HEK293 (cell line): ENCODE data around the gene INPP5F.

Experiments used
- CTCF ChIA-PET: fragments of 350-600 bp; formaldehyde crosslinking; extraction: SDS; loops from one replicate; lab custom pipeline; 2021; ENCODE audit warnings: antibody characterized with exemption; lab: Yijun Ruan, JAX
- POLR2A ChIA-PET: fragments of 300-600 bp; formaldehyde crosslinking; extraction: SDS; loops from one replicate; lab custom pipeline; 2020; ENCODE audit warnings: antibody characterized with exemption, inconsistent platforms; lab: Yijun Ruan, JAX
- H3K27ac ChIP-seq: fragments of 200-500 bp; sonication (Bioruptor generic); 2 replicates; pipeline ENCODE4 v1.5.1; 2014; ENCODE audit warnings: low read depth, low read length, control low read depth, inconsistent platforms; ENCODE audit errors: extremely low read depth
- H3K36me3 ChIP-seq, 2 experiments: fragments of 200-500 bp in 1 of 2; sonication (Bioruptor generic) in 1 of 2; 1 replicate in 1 of 2; 2 replicates in 1 of 2; pipeline ENCODE4 v1.5.1; 2014 to 2017; ENCODE audit warnings: inconsistent platforms in 2 of 2, low read length in 2 of 2; ENCODE audit not compliant: control insufficient read depth in 2 of 2, insufficient read depth in 1 of 2
- H3K4me1 ChIP-seq: fragments of 200-500 bp; sonication (Bioruptor generic); 2 replicates; pipeline ENCODE4 v1.5.1; 2014; ENCODE audit warnings: mild to moderate bottlenecking, low read length, inconsistent platforms; ENCODE audit not compliant: control insufficient read depth, insufficient read depth
- H3K4me3 ChIP-seq: 2 replicates; pipeline ENCODE4 v1.5.1; 2011; ENCODE audit warnings: low read depth, mild to moderate bottlenecking, control low read depth, low read length, moderate library complexity
- H3K9me3 ChIP-seq: fragments of 200-500 bp; sonication (Bioruptor generic); 2 replicates; pipeline ENCODE4 v1.5.1; 2014; ENCODE audit warnings: low read depth, low read length, inconsistent platforms; ENCODE audit not compliant: control insufficient read depth, insufficient read depth
- BCL11A ChIP-seq: fragments of 450-650 bp; formaldehyde crosslinking; IDR thresholded peaks from 2 replicates; pipeline ENCODE4 v1.5.1; 2016; ENCODE audit warnings: low read depth, missing biosample characterization, missing genetic modification characterization
- FEZF1 ChIP-seq: fragments of 450-650 bp; formaldehyde crosslinking; IDR thresholded peaks from 2 replicates; pipeline ENCODE4 v1.5.1; 2016; ENCODE audit warnings: missing biosample characterization, missing genetic modification characterization
- GLIS1 ChIP-seq: fragments of 450-650 bp; formaldehyde crosslinking; IDR thresholded peaks from 2 replicates; pipeline ENCODE4 v1.5.1; 2016; ENCODE audit warnings: missing biosample characterization, missing genetic modification characterization
- HOXD13 ChIP-seq: sonication (generic); formaldehyde crosslinking; IDR thresholded peaks from 2 replicates; pipeline ENCODE4 v1.8.0; 2022; ENCODE audit warnings: missing genetic modification reagents, borderline replicate concordance
- PRDM2 ChIP-seq: fragments of 450-650 bp; formaldehyde crosslinking; IDR thresholded peaks from 2 replicates; pipeline ENCODE4 v1.5.1; 2016; ENCODE audit warnings: missing biosample characterization, missing genetic modification characterization, borderline replicate concordance
- PRDM6 ChIP-seq: fragments of 450-650 bp; formaldehyde crosslinking; IDR thresholded peaks from 2 replicates; pipeline ENCODE4 v1.5.1; 2017; ENCODE audit warnings: missing biosample characterization, missing genetic modification characterization
- SALL2 ChIP-seq: fragments of 450-650 bp; formaldehyde crosslinking; IDR thresholded peaks from 2 replicates; pipeline ENCODE4 v1.5.0; 2017; ENCODE audit warnings: missing biosample characterization, mild to moderate bottlenecking, missing genetic modification characterization, borderline replicate concordance
- SP2 ChIP-seq: fragments of 450-650 bp; formaldehyde crosslinking; IDR thresholded peaks from 2 replicates; pipeline ENCODE4 v1.5.1; 2016; ENCODE audit warnings: missing biosample characterization, missing genetic modification characterization
- SP7 ChIP-seq: fragments of 450-650 bp; formaldehyde crosslinking; IDR thresholded peaks from 2 replicates; pipeline ENCODE4 v1.5.1; 2016; ENCODE audit warnings: missing biosample characterization, missing genetic modification characterization
- WT1 ChIP-seq: fragments of 450-650 bp; formaldehyde crosslinking; IDR thresholded peaks from 2 replicates; pipeline ENCODE4 v1.5.1; 2016; ENCODE audit warnings: missing biosample characterization, missing genetic modification characterization
- ZFP41 ChIP-seq: fragments of 450-650 bp; formaldehyde crosslinking; IDR thresholded peaks from 2 replicates; pipeline ENCODE4 v1.5.1; 2016; ENCODE audit warnings: missing biosample characterization, missing genetic modification characterization, borderline replicate concordance
- ZNF169 ChIP-seq: fragments of 450-650 bp; formaldehyde crosslinking; IDR thresholded peaks from 2 replicates; pipeline ENCODE4 v1.5.1; 2016; ENCODE audit warnings: missing biosample characterization, missing genetic modification characterization
- ZNF239 ChIP-seq: fragments of 450-650 bp; formaldehyde crosslinking; IDR thresholded peaks from 2 replicates; pipeline ENCODE4 v1.5.1; 2016; ENCODE audit warnings: missing biosample characterization, missing genetic modification characterization
- ZNF248 ChIP-seq: fragments of 450-650 bp; formaldehyde crosslinking; IDR thresholded peaks from 2 replicates; pipeline ENCODE4 v1.5.1; 2017; ENCODE audit warnings: missing biosample characterization, missing genetic modification characterization
- ZNF311 ChIP-seq: fragments of 450-650 bp; formaldehyde crosslinking; IDR thresholded peaks from 2 replicates; pipeline ENCODE4 v1.5.1; 2017; ENCODE audit warnings: missing biosample characterization, missing genetic modification characterization, borderline replicate concordance
- ZNF366 ChIP-seq: fragments of 450-650 bp; formaldehyde crosslinking; conservative IDR thresholded peaks from 2 replicates; pipeline ENCODE4 v1.5.1; 2016; ENCODE audit warnings: missing biosample characterization, missing genetic modification characterization
- ZNF404 ChIP-seq: fragments of 450-650 bp; formaldehyde crosslinking; IDR thresholded peaks from 2 replicates; pipeline ENCODE4 v1.5.1; 2017; ENCODE audit warnings: missing biosample characterization, missing genetic modification characterization
- ZNF548 ChIP-seq: fragments of 450-650 bp; formaldehyde crosslinking; IDR thresholded peaks from 2 replicates; pipeline ENCODE4 v1.5.1; 2016; ENCODE audit warnings: missing biosample characterization, missing genetic modification characterization
- ZNF549 ChIP-seq: fragments of 450-650 bp; IDR thresholded peaks from 2 replicates; pipeline ENCODE4 v1.5.1; 2018; ENCODE audit warnings: missing biosample characterization, missing genetic modification characterization, mild to moderate bottlenecking, inconsistent platforms, moderate library complexity
- ZNF600 ChIP-seq: fragments of 450-650 bp; formaldehyde crosslinking; IDR thresholded peaks from 2 replicates; pipeline ENCODE4 v1.5.1; 2016; ENCODE audit warnings: missing biosample characterization, missing genetic modification characterization
- ZNF626 ChIP-seq: fragments of 450-650 bp; sonication (Bioruptor Pico); formaldehyde crosslinking; IDR thresholded peaks from 2 replicates; pipeline ENCODE4 v1.5.1; 2018; ENCODE audit warnings: missing biosample characterization, missing genetic modification characterization, inconsistent platforms
- ZNF664 ChIP-seq: fragments of 450-650 bp; formaldehyde crosslinking; IDR thresholded peaks from 2 replicates; pipeline ENCODE4 v1.5.1; 2016; ENCODE audit warnings: missing biosample characterization, missing genetic modification characterization
- ZNF670 ChIP-seq: fragments of 450-650 bp; formaldehyde crosslinking; IDR thresholded peaks from 2 replicates; pipeline ENCODE4 v1.5.1; 2016; ENCODE audit warnings: missing biosample characterization, missing genetic modification characterization, low read depth
- TF ChIP-seq, protein P1 (sequence below): fragments of 450-650 bp; formaldehyde crosslinking; IDR thresholded peaks from 2 replicates; pipeline ENCODE4 v1.5.1; 2016; ENCODE audit warnings: missing biosample characterization, missing genetic modification characterization
- TF ChIP-seq, protein P2 (sequence below): fragments of 450-650 bp; formaldehyde crosslinking; IDR thresholded peaks from 2 replicates; pipeline ENCODE4 v1.5.1; 2016; ENCODE audit warnings: missing biosample characterization, missing genetic modification characterization

Gene INPP5F

GRCh38 chr10:119753309-119753708 is 27.5 kb downstream of the INPP5F start:
- POLR2A ChIA-PET, result interaction anchor here (0.7 kb wide), 2 partner anchors 118 to 219 kb away, joined by 3 read pairs; no protein-coding TSS in a partner anchor
- Histone ChIP-seq H3K27ac (no peak overlapping the region), H3K4me1 (peaks cover 17% of the 10 kb centered on the region), H3K9me3 (no peaks in the 10 kb centered on the region), H3K4me3 (no peak overlapping the region), H3K36me3 (no peaks in the 10 kb centered on the region)
- TF ChIP-seq ZFP41 (tag by site-specific recombination) (no peak), ZNF626 (no peak), ZNF169 (no peak), ZNF670 (no peak), HOXD13 (CRISPR knock-in tag) (no peak), ZNF548 (tag by site-specific recombination) (no peak), ZNF404 (no peak), PRDM2 (tag by site-specific recombination) (no peak), ZNF239 (tag by site-specific recombination) (no peak), BCL11A (tag by site-specific recombination) (no peak), SALL2 (tag by site-specific recombination) (no peak), GLIS1 (tag by site-specific recombination) (no peak)
- TF ChIP-seq, protein P1, sequence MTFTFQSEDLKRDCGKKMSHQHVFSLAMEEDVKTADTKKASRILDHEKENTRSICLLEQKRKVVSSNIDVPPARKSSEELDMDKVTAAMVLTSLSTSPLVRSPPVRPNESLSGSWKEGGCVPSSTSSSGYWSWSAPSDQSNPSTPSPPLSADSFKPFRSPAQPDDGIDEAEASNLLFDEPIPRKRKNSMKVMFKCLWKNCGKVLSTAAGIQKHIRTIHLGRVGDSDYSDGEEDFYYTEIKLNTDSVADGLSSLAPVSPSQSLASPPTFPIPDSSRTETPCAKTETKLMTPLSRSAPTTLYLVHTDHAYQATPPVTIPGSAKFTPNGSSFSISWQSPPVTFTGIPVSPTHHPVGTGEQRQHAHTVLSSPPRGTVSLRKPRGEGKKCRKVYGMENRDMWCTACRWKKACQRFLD (tag by site-specific recombination), result no peak
- CTCF ChIA-PET, result interaction anchor here (0.6 to 7.9 kb wide), 4 partner anchors 66 to 145 kb away, joined by 3 to 119 read pairs (median 6); no protein-coding TSS in a partner anchor

DNA sequence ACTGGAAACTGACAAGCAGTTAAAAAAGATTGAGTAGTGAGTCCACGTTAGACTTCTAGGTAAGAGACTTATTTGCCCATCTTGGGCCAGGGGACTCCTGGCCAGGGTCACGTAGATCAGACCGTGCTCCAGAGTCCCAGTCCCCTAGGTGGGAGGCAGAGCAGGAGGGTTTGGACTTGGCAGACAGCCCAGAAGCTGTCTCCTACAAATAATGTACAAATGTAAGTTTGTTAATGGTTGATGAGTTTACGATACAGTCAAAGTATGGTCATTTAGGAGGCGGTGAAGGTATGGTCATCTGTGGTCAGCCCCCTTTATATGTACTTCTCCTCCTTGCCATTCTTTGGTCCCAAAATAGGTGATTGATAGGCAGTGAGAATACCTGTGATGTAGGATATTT is 28.2 kb downstream of the INPP5F start:
- Histone ChIP-seq H3K27ac (no peak overlapping the region), H3K4me3 (no peak overlapping the region)
- POLR2A ChIA-PET, result no interaction called here
- TF ChIP-seq ZNF248 (tag by site-specific recombination) (no peak), SP2 (tag by site-specific recombination) (0 out of 2 replicates have a peak, but pooled peaks have one; percentile 10), PRDM6 (peak; percentile 71), WT1 (tag by site-specific recombination) (0 out of 2 replicates have a peak, but pooled peaks have one; percentile 40), ZFP41 (tag by site-specific recombination) (no peak), ZNF366 (tag by site-specific recombination) (peak; percentile 53; the same call in 1 of the 2 replicates), ZNF664 (no peak), ZNF311 (tag by site-specific recombination) (no peak), ZNF549 (no peak), GLIS1 (tag by site-specific recombination) (peak; percentile 62), BCL11A (tag by site-specific recombination) (0 out of 2 replicates have a peak, but pooled peaks have one; percentile 22), FEZF1 (tag by site-specific recombination) (peak; percentile 62), ZNF600 (tag by site-specific recombination) (0 out of 2 replicates have a peak, but pooled peaks have one; percentile 31), SP7 (tag by site-specific recombination) (peak; percentile 43; the same call in 1 of the 2 replicates)
- TF ChIP-seq, protein P2, sequence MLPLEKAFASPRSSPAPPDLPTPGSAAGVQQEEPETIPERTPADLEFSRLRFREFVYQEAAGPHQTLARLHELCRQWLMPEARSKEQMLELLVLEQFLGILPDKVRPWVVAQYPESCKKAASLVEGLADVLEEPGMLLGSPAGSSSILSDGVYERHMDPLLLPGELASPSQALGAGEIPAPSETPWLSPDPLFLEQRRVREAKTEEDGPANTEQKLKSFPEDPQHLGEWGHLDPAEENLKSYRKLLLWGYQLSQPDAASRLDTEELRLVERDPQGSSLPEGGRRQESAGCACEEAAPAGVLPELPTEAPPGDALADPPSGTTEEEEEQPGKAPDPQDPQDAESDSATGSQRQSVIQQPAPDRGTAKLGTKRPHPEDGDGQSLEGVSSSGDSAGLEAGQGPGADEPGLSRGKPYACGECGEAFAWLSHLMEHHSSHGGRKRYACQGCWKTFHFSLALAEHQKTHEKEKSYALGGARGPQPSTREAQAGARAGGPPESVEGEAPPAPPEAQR (tag by site-specific recombination), result no peak
- TF ChIP-seq, all 188 proteins: peak for 9
- H3K4me1 ChIP-seq, result peaks cover 17% of the 10 kb centered on the region
- H3K36me3 ChIP-seq, result no peaks in the 10 kb centered on the region
- no peaks in the 10 kb centered on the region for H3K9me3 ChIP-seq
- CTCF ChIA-PET, result interaction anchor here (0.6 to 7.9 kb wide), 3 partner anchors 67 to 430 kb away, joined by 4 to 119 read pairs (median 7); no protein-coding TSS in a partner anchor
